ENCODE results near the gene ST6GALNAC6. TPM values are rescaled to one million over a fixed set of nuclear protein-coding genes. Genes with fewer than 3 reads are reported as not detected.

Gene ST6GALNAC6
- total RNA-seq, 1 donor from 2014 or later = 49.4 TPM

GRCh38 chr9:127935765-127936221 is 36.4 kb upstream of the ST6GALNAC6 start:
- DNase-seq (ENCODE audit: low spot score) = no peak
- intact Hi-C loops (cut with DNase I) = no loop called here

- intact Hi-C loops (cut with DNase I) = no loop called here
- DNase-seq (ENCODE audit: low spot score) = no peak
Measured at GRCh38 chr9:127934986-127935385, 35.6 kb upstream of the ST6GALNAC6 start.

- intact Hi-C loops (cut with DNase I) = no loop called here
- no peak for DNase-seq (ENCODE audit: low spot score)
Measured at GRCh38 chr9:127934248-127934647, 34.8 kb upstream of the ST6GALNAC6 start.

- intact Hi-C loops (cut with DNase I) = no loop called here
- DNase-seq (ENCODE audit: low spot score) = no peak
Measured at GRCh38 chr9:127931092-127931881, 31.9 kb upstream of the ST6GALNAC6 start.

- DNase-seq (ENCODE audit: low spot score) = peak; percentile 88
- intact Hi-C loops (cut with DNase I) = no loop called here
Measured at GRCh38 chr9:127930231-127931091, 31.1 kb upstream of the ST6GALNAC6 start, which contains the start of gene PIP5KL1. Gene PIP5KL1, minus strand, starts transcription at chr9:127930777. Its CDS starts 25 bp downstream, at chr9:127930752.

GRCh38 chr9:127929625-127929979 is 30.2 kb upstream of the ST6GALNAC6 start:
- intact Hi-C loops (cut with DNase I) = no loop called here
- DNase-seq (ENCODE audit: low spot score) = no peak

- DNase-seq (ENCODE audit: low spot score) = no peak
- intact Hi-C loops (cut with DNase I) = no loop called here
Measured at GRCh38 chr9:127928676-127929624, 29.5 kb upstream of the ST6GALNAC6 start.

- intact Hi-C loops (cut with DNase I) = no loop called here
- DNase-seq (ENCODE audit: low spot score) = no peak
Measured at GRCh38 chr9:127927988-127928675, 28.7 kb upstream of the ST6GALNAC6 start.

GRCh38 chr9:127927201-127927987 is 28.0 kb upstream of the ST6GALNAC6 start:
- no peak for DNase-seq (ENCODE audit: low spot score)
- intact Hi-C loops (cut with DNase I) = no loop called here

GRCh38 chr9:127926906-127927200 is 27.4 kb upstream of the ST6GALNAC6 start:
- intact Hi-C loops (cut with DNase I) = no loop called here
- DNase-seq (ENCODE audit: low spot score) = no peak

GRCh38 chr9:127925959-127926905 is 26.8 kb upstream of the ST6GALNAC6 start:
- DNase-seq (ENCODE audit: low spot score) = no peak
- intact Hi-C loops (cut with DNase I) = no loop called here

GRCh38 chr9:127924736-127925444 is 25.5 kb upstream of the ST6GALNAC6 start:
- no peak for DNase-seq (ENCODE audit: low spot score)
- intact Hi-C loops (cut with DNase I) = no loop called here

GRCh38 chr9:127923771-127924170 is 24.4 kb upstream of the ST6GALNAC6 start:
- no peak for DNase-seq (ENCODE audit: low spot score)
- intact Hi-C loops (cut with DNase I) = loop anchor here (2.0 kb wide), 1 partner anchor 421 kb away; no protein-coding TSS in a partner anchor

GRCh38 chr9:127923046-127923445 is 23.6 kb upstream of the ST6GALNAC6 start:
- no peak for DNase-seq (ENCODE audit: low spot score)
- intact Hi-C loops (cut with DNase I) = loop anchor here (2.0 kb wide), 1 partner anchor 420 kb away; no protein-coding TSS in a partner anchor

- intact Hi-C loops (cut with DNase I) = loop anchor here (1.0 to 2.0 kb wide), 2 partner anchors 331 to 419 kb away; no protein-coding TSS in a partner anchor
- DNase-seq (ENCODE audit: low spot score) = peak; percentile 91
Measured at GRCh38 chr9:127921557-127922120, 22.2 kb upstream of the ST6GALNAC6 start.

GRCh38 chr9:127920794-127921193 is 21.4 kb upstream of the ST6GALNAC6 start:
- no peak for DNase-seq (ENCODE audit: low spot score)
- intact Hi-C loops (cut with DNase I) = loop anchor here (1.0 kb wide), 1 partner anchor 330 kb away; no protein-coding TSS in a partner anchor
